GM19043 (cell line): ENCODE results near the gene OCLN.
A peak's percentile ranks its signal among the peaks of the same experiment; 100 is the strongest.
"Not testable (repeated sequence)": the region's sequence is repeated elsewhere in the genome, so short reads cannot be mapped to it uniquely, and the experiment has no call there.

Experiments
- ATAC-seq: cut with Tn5 transposase; IDR thresholded peaks from one replicate; pipeline ENCODE4 v1.9.1; 2021; ENCODE audit warnings: low read depth; ENCODE audit not compliant: unreplicated experiment

The OCLN gene

DNA sequence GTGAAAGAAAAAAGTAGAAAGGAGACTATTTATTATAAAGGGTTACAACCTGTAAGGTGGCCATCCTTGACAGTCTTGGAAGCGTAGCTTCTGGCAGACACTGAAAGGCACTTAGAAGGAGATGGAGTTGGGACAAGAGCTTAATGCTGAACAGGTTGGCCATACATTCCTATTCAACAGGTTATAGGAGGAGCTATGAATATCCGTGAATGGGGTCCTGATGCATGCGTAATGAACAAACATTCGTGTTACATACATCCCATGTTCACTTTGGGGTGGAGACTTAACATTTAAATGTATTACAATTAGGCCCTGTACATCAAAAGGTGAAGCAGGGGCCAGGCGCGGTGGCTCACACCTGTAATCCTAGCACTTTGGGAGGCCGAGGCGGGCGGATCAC, 34.1 kb downstream of the OCLN start:
- no peak for ATAC-seq

GRCh38 chr5:69527128-69527770, 34.7 kb downstream of the OCLN start:
- no peak for ATAC-seq

DNA sequence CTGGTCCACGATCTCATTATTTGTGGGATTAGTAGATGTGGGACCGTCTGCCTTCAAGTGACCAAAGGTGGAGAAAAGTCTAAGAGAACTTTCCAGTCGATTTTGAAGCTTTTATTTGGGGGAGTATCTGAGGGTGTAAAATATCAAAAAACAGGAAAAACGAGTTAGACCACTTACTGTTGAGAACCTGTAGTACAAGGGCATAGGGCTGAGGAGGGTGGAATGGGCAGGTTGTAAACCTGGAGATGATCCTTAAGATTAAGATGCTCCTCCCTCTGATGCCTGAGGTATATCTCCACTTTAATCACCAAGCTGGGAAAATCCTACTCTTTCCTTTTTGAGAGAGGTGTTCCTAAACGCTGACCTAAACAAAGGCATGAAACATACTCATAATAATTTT, 35.4 kb downstream of the OCLN start:
- ATAC-seq: no peak

GRCh38 chr5:69528609-69529008, 36.0 kb downstream of the OCLN start:
- ATAC-seq: no peak

DNA sequence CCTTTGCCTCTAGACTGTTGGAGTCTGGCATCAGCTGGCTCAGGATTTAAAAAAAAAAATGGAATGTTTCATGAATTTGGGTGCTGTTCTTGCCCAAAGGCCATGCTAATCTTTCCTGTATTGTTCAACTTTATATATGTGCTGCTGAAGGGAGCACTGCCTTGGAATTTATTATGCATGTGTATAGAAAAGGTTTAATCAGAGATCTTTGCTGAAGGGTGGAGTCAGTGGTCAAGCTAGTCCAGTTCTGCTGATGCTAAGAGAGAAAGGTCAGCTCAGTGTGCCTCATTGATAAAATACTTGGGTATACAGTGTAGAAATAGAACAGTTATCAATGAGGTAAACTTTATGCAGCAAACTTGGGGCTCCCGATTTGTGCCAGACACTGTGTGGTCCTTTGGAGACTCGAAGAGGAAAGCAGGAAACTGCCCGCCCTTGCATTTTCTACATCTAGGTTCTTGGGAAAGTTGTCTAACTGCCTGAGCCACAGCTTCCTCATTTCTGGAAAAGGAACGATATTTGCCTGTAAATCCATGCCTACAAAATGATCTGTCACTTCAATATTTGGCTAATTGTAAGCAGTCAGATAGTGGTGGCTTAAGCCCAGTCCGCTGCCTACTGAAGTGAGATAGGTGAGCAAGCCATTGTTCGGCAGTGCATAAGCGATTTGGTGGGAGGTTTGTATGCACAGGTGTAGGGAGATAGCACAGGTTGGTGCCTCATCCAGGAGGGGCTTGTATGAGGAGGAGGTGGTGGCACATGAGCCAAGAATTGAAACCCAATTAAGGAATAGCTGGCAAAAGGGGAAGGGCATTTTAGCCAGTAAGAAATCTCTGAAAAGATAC, 38.2 kb downstream of the OCLN start:
- ATAC-seq: no peak

GRCh38 chr5:69531406-69531801, 38.8 kb downstream of the OCLN start:
- no peak for ATAC-seq

- ATAC-seq: not testable (repeated sequence)
Measured at GRCh38 chr5:69537911-69538310, 45.3 kb downstream of the OCLN start.

GRCh38 chr5:69538735-69539134, 46.1 kb downstream of the OCLN start:
- not testable (repeated sequence) for ATAC-seq

DNA sequence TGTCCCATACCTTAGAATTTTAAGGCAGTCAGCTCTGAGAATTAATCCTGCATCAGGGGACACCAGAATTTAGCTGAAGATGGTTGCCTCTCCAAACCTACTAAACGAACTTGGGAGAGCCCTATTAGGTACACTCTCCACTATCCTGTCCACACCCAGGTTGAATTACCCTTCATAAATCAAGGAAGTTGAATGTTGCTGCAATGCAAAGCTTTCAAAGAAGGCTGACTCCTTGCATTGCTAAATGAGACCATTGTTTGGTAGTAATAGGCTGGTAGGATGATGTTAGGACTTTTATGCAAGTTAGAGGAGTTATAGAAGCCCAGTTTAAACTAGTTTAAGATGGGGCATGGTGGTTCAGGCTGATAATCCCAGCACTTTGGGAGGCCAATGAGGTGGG, 48.8 kb downstream of the OCLN start:
- not testable (repeated sequence) for ATAC-seq

DNA sequence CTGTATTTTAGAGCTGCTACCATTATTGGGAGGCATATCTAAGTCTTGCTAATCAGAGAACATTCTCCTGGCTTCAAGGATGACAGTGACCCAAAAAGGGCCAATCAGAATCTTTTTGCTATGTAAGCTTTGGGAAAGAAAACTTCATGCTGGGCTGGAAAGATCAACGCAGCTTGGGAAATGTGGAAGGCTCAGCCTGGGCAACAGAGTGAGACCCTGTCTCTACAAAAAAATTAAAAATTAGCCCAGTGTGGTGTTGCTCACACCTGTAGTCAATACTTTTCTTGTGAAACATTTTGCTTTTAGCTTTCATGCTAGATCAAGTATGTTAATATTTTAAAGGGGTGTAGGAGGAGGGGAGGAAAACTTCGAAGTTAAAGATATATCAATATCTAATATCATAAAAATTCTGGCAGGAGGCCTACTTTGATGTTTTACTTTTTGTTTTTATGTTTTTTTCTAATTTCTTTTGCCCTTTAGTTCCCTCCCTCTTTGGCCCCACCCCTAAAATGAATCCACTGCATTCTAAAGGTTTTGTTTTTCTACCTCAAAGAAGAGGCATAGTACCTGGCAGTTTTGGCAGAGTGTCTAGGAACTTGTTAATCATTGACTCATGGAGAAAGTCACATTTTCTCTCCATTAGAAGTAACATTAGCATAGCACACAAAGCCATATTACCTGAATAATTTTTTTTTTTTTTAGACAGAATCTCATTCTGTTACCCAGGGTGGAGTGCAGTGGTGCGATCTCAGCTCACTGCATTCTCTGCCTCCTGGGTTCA, 50.4 kb downstream of the OCLN start:
- ATAC-seq: not testable (repeated sequence)

DNA sequence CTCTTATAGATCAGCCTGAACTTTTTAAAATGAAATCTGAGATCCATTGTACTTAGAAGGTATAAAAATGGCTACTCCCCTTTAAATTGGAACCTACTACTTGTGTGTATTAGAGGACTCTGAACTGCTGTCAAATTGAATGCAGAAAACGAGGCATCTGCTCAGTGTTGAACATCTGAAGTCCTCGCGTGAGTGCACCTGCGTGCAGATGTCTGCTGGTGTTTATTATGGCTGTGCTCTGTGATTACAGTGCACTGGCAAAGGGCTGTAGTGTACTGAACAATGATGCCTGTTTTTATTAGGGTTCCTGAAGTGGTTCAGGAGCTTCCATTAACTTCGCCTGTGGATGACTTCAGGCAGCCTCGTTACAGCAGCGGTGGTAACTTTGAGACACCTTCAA, 52.0 kb downstream of the OCLN start:
- not testable (repeated sequence) for ATAC-seq

- peak; percentile 96 for ATAC-seq
Measured at GRCh38 chr5:69559908-69560330, 67.3 kb downstream of the OCLN start, which contains the start of gene GTF2H2C. Gene GTF2H2C, plus strand, starts transcription at chr5:69560191. Its CDS starts 4,942 bp downstream, at chr5:69565133.

DNA sequence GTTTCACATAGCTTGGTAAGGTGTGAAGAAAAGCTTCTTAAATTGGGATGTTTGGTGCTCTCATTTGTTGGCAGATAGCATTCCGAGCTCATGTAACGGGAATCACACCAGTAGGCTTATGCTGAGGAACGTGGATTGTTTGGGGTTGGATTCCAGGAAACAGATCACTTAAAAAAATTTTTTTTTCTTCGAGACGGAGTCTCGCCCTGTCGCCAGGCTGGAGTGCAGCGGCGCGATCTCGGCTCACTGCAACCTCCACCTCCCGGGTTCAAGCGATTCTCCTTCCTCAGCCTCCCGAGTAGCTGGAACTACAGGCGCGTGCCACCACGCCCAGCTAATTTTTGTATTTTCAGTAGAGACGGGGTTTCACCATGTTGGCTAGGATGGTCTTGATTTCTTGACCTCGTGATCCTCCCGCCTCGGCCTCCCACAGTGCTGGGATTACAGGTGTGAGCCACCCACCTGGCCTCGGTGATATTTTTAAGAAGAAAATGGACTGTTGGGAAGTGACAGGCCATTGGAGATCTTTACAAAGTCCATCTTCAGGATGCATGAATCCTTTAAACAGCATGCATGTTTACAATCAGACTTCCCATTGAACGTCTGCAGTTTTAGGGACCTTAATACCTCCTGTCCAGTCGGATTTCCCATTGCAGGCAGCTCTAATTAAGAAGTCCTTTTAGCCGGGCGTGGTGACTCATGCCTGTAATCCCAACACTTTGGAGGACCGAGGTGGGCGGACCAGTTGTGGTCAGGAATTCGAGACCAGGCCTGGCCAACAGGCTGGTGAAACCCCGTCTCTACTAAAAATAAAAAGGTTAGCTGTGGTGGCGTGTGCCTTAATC, 68.2 kb downstream of the OCLN start:
- not testable (repeated sequence) for ATAC-seq

DNA sequence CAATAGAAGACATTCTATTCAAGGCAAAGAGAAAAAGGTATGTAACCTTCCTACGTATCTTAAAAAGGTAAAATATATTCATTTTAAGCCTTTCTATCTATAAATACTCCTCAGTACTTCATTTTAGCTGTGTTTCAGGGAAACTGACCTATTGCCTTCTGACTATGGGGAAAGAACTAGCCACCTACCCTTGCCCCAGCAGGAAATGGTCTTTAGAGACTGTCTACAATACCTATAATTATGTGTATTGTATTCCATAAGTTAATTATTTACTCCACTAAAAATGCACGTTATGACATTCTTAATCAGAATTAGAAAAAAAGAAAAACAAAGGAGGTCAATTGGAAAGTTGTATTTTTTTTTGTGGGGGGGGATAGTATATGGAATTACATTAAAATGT, 73.6 kb downstream of the OCLN start:
- ATAC-seq: not testable (repeated sequence)

DNA sequence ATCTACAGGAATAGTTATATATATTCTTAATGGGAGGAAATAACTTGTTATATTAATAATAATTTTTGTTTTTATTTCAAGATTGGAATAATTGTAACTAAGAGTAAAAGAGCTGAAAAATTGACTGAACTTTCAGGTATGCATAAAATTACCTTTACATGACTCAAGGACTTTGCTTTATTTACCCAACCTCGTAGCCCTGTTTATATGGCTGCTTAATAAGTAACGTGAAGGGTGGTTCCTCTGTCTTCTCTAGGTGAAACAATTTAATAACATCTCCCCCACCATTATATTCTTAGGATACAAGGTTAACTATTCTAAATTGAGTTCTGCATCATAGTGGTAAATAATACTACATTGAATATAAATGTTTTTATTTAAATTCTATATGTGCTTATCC, 75.5 kb downstream of the OCLN start:
- ATAC-seq: not testable (repeated sequence)

GRCh38 chr5:69583356-69583755, 90.8 kb downstream of the OCLN start:
- not testable (repeated sequence) for ATAC-seq

DNA sequence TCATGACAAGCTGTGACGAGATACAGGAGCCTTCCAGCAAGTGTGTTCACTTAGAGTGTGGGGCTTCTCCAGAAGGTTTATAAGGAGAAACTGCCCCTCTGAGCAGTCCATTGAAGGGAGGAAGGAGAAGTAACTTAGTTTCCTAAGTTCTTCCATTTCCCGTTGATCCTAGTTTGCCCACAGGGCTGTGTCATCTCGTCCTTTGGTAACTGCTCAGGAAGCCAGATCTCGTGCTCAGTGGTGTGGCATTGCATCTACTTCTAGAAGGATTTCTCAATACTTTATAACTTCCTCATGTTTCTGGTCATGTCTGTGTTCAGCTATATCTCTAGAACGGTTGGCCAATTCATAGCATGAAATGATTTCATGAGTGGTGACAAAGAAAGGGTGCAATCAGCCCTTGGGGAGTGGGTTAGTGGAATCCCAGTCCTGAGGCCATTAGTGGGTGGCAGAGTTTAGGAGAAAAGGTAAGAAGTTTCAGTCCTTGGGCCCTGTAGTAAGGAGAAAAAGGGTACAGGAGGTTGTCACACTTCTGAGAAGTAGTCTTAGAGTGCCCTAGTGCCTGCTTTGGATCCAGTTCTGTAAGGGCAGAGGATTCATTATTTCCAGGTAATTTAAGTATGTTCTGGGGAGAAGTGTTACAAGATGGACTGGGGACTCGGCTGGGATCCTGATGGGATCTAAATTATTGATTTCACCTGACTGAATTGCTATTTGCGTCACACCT, 103.7 kb downstream of the OCLN start:
- not testable (repeated sequence) for ATAC-seq

- peak; percentile 96 for ATAC-seq
Measured at GRCh38 chr5:69601947-69602346, 109.4 kb downstream of the OCLN start.

DNA sequence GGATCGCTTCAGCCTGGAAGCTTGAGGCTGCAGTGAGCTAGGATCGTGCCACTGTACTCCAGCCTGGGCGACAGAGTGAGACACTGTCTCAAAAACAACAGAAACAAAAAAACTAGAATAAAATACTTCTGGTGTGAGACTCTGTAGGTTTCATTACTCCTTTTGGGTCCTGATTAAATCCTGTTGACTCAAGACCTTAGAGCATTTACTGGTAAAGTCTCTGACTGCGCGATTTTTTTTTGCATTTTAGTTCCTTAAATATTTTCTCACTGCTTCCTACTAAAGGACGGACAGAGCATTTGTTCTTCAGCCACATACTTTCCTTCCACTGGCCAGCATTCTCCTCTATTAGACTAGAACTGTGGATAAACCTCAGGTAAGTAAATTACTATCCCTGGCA, 114.2 kb downstream of the OCLN start:
- ATAC-seq: not testable (repeated sequence)
